GM20431 (cell line): ENCODE results near the gene TNIK.
"Not testable (repeated sequence)": the region's sequence is repeated elsewhere in the genome, so short reads cannot be mapped to it uniquely, and the experiment has no call there.

Experiments
- in situ Hi-C: fragments of 300-500 bp; cut with MseI, MboI; formaldehyde crosslinking; loops from one replicate; pipeline ENCODE4 v1.15.0; 2020; ENCODE audit warnings: low sequenced_read_pairs; ENCODE audit not compliant: unreplicated experiment

Gene TNIK

DNA sequence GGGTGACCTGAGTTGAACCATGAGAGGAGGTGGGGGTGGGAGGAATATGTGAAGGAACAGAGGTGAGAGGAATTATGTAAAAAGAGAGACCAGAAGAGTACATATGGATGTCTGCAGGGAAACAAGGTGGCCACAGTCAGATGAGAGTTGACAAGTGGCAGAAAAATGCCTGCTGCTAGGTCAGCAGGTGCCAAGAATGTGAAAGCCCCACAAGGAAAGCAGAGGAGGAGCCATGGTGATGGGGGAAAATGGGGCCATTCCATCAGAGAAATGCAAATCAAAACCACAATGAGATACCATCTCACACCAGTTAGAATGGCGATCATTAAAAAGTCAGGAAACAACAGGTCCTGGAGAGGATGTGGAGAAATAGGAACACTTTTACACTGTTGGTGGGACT, 156.2 kb downstream of the TNIK start:
- in situ Hi-C loops, result not testable (repeated sequence)

DNA sequence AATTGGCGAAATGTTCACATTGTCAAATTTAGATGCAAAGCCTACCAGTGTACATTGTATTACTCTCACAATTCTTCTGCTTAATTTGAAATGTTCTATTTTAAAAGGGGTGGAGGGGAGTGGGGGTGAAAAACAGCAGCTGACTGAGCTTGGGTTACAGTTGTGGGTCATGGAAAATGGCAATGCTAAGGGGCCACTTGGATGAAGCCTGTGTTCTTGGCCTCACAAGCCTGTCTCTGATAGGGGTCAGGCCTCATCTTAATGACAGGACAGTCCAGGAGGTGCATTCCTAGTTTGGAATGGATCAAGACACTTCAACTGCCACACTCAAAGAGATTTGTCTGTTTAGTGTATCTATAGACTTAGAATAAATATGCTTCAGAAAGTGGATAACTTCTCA, 158.2 kb downstream of the TNIK start:
- in situ Hi-C loops, result no loop called here

- in situ Hi-C loops, result no loop called here
Observed at GRCh38 chr3:171301002-171301401, 159.2 kb downstream of the TNIK start.

DNA sequence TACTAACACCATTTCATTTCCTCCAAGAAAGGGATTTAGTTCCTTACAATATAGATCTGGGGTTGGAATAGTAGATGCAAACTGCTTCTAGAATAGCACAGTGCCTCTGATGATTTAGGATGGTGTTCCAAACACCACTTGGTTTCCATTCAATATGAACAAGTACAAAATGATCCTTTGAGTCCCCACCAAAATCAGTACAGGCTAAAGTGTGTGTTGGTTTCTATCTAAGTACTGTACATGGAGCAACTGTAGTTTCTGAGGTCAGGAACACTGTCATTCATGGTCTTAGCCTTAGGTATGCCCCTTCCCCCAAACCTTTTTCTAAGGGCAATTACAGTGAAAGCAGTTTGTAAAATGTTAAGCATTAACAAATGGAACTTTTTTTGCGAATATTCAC, 162.3 kb downstream of the TNIK start:
- in situ Hi-C loops, result no loop called here

GRCh38 chr3:171297207-171297606, 163.0 kb downstream of the TNIK start:
- in situ Hi-C loops, result no loop called here

- in situ Hi-C loops, result no loop called here
Observed at GRCh38 chr3:171295484-171296373, 164.5 kb downstream of the TNIK start.

- in situ Hi-C loops, result no loop called here
Observed at GRCh38 chr3:171293142-171293782, 166.9 kb downstream of the TNIK start.

DNA sequence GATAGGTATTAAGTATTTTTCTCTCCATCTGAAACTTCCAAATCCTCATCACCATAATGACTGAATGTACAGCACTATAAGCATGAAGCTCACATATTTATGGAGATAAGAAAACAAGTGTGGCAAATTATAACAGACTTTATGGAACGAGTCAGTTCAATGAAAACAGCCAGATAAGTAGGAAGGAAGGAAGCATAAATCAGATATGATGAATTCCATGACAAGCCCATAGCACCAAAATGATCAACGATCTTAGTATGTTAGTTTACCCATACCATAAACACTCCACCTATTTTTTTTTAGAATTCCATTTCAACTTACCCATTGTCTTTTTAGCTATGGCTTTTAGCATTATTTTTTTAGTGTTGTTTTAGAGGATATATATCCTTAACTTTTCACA, 169.5 kb downstream of the TNIK start:
- in situ Hi-C loops, result no loop called here

DNA sequence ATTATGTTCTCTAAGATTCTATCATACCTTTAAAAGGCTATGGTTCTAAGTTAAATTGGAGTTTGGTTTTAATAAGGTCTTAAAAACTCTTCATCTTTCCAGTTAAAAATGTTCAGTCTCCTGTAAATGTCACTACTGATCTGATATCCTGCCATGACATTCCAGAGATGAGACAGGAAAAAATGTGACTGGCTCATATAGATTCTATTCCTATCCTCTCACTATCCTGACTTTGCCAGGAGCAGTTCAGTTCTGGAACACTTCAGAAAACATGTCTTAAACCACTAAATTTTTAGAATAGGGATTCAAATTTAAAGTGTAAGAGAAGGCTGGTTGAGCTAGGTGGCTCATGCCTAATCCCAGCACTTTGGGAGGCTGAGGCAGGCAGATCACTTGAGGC, 170.9 kb downstream of the TNIK start:
- in situ Hi-C loops, result no loop called here

GRCh38 chr3:171287761-171288160, 172.4 kb downstream of the TNIK start:
- in situ Hi-C loops, result not testable (repeated sequence)

GRCh38 chr3:171286580-171287249, 173.5 kb downstream of the TNIK start:
- in situ Hi-C loops, result no loop called here

DNA sequence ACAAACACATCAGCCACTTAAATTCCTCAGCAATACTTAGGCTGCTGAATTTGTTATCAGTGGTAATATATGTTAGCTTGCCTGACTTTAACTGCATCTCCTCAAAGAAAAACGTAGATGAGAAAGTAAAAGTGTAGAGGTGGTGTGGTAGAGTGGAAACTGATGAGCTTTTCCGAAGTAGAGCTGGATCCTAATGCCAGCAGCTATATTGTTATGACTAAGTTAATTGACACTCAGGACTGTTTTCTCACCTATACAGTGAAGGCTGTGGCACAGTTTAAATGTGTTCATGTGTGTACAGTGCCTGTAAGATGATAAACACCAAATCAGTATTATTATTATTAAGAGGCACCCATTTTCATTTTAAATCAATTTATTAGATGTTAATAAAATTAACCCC, 174.9 kb downstream of the TNIK start:
- in situ Hi-C loops, result no loop called here

DNA sequence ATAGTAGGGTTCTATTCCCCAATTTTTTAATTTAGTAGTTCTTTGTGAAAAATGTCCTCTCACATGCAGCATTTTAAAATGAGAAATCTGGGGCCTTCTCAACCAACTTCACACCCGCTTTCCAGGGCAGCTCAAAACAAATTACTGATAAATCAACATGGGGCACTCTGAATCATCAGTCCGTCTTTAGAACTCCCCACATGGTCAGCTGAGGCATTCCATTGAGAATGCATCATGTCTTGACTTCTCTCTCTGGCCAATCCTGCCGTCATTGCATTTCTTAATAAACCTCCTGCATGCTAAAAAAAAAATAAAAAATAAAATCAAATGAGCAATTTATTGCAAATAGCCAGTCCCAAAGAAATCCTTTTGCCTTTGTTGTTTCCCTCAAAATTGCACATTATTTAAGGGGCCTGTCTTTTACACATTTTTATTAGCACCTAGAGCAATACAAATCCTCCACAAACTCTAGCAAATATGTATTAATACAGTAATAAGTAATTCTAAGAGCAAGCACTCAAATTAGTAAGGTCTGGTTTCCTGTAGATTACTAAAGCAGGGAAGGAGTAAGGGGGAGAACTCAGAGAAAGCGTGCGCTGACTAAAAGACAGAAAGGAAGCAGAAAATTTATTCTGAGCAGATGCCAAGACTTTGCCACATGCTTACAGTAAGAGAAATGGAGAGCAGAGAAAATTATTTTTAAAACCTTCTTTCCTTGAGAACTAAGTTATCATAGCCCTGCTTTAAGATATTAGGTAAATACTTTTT, 175.7 kb downstream of the TNIK start:
- in situ Hi-C loops, result no loop called here

- in situ Hi-C loops, result no loop called here
Observed at GRCh38 chr3:171283848-171284222, 176.4 kb downstream of the TNIK start.

- in situ Hi-C loops, result no loop called here
Observed at GRCh38 chr3:171283183-171283847, 176.9 kb downstream of the TNIK start.

DNA sequence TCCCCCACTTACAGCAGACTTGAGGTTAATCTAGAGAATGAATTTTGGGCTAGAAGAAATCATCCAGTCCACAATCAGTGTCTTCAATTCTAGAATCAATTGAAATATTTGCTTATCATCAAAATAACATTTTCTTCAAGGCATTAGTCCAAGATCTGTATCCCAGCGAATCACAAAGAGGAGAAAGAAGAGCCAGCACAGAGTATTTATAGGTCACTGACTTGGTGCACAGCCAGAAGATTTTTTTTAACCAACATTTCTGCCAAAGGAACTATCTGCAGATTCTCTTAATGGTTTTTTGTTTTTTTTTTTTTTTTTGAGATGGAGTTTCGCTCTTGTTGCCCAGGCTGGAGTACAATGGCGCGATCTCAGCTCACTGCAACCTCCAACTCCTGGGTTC, 178.2 kb downstream of the TNIK start:
- in situ Hi-C loops, result no loop called here

GRCh38 chr3:171281256-171281992, 178.8 kb downstream of the TNIK start:
- in situ Hi-C loops, result no loop called here

GRCh38 chr3:171279972-171280371, 180.2 kb downstream of the TNIK start:
- in situ Hi-C loops, result no loop called here

DNA sequence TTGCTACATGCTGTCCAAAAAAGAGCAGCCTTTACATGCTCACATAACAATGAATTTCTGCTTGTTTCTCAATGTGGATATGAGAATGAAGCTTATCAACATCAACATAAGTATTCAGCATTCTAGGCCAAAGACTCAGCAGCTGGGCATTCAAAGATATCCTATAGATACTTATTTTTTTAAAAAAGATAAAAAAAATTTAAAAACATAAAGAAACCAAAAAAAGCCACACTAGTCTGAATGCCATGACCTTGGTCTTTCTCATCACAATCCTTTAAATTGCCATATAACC, 182.0 kb downstream of the TNIK start:
- in situ Hi-C loops, result no loop called here
